OCI-M2 (cell line): ENCODE measurements around the gene TMTC4.
"Not testable (repeated sequence)": the region's sequence is repeated elsewhere in the genome, so short reads cannot be mapped to it uniquely, and the experiment has no call there.

Experiments used
- DNase-seq: peaks from one replicate; lab custom pipeline; 2025; ENCODE audit not compliant: unreplicated experiment; lab: John Stamatoyannopoulos, UW

The TMTC4 gene

DNA sequence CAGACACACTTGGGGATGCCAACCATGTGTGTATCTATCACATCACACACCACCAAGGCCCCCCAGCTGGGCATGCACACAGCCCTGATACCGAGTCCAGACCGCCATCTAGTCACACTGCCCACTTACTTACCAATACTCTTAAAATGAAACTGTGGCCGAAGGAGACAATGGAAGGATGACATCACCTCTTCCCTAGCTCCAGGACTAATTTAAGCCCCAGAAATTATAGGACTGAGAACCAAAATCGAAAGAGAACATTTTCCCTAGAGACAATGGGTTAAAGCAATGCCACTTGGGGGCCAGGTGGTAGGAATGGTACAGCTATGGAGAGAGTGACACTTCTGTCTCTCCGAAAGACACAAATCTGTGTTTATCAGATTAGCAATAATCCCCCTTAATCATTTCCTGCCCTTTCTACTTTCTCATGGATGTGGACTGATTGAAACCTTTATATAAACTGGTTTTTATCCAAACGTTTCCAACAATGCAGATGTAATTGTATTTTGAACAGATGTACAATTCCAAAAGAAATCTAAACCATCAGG is 85.3 kb downstream of the TMTC4 start:
- no peak for DNase-seq

DNA sequence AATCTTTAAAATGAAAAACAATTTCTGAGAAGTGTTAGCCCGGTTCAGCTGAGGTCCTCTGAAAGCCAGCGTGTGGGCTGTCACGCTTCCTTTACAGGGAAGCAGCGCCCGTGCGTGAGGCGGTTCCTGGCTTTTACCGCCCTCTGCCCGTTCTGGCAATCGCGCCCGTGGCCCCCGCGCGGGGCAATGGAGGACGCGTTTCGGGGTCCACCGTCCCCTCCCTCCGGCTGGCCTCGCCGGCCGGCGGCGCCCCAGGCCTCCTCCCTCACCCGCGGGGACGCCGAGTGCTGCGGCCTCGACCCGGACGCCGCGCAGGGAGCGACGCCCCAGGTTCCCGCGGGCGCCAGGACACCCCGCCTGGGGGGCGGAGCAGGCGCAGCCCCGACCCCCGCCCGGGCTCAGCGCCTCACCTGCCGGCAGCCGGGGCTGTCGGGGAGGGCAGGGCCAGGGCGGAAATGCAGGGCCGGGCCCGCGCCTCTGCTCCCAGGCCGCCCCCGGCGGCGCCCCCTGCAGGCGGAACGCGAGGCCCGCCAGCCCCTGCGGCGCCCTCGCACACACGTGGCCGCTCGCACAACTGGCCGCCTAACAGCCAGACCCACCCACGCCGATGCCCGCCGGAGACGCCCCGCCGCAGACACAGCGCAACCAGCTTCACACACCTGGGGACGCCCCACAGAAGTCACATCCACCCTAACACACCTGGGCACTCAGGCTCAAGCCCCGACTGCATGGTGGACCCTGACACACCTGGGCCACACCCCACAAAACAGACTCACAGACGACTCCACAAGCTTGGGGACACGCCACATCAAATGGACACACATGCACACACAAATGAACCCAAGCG is 86.0 kb downstream of the TMTC4 start, which contains the start of gene GGACT:
GGACT (minus strand) TSS at position 459 of the 847 bp plus-strand sequence. CDS start 56,198 bp downstream, outside the sequence.
- DNase-seq = no peak

DNA sequence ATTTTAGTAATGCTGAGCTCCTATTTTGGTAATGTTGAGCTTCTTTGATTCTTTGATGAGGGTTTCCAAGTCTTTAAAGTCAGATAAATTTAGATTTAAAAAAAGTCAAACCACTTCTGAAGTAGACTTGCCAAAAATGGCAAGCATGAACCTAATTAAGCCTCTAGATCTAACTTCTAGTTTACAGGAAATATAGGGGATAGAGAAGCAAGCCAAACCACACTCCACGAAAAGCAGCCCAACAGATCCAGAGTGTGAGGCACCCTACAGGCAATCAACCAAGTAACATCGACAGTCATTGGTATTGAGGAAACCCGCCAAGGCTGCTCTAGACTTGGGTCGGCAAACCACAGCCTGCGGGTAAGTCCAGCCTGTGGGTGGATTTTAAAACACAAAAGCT is 89.7 kb downstream of the TMTC4 start:
- no peak for DNase-seq

DNA sequence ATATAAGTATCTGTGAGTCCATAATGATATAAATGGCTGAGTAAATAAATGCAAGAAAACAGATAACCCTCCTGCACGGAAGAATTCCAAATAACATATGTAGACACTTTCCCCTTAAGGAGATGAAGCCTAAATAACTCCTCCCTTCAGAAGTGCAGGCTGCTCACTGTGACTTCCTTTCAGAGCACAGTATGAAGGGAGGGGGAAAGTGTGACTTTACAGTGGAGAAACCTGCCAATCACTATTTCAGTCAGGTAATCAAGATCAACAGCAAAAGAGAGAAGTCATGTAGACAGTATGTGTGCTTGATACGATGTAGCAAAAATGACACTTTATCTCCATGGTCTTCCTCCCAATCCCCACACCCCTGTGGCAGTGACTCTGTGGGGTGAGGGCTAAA is 93.1 kb downstream of the TMTC4 start:
- DNase-seq = no peak

DNA sequence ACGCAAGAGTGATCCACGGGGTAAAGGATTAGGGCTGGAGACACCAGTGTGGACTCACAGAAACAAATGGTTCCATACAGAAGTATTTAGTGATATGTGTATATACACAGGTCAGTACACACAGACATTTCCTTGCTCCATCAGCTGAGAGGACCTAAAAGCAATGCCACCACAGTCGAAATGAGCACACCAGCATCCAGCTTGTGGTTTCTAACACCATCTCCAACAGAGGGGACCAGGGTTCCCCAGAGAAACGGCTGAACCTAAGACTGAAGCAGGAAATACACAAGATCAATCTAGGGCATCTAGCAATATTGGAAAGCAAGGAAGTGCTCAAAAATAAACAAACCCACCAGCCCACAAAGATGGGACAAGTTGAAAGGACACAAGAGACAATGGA is 93.6 kb downstream of the TMTC4 start:
- DNase-seq = no peak

DNA sequence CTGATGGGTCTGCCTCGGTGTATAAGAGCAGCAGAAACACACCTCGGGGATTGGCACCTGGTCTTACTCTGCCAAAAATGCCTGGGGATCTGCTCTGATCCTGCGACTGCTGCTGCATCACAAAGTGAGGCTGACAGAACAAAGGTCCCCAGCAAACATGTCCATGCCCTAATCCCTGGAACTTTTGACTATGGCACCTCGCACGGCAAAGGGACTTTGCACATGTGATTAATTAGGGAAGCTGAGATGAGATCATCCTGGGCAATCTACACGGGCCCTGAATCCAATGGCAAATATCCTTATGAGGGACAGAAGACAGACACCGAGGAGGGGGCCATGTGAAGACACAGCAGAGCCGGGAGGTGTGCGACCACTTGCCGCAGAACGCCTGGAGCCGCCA is 94.5 kb downstream of the TMTC4 start:
- DNase-seq = no peak

DNA sequence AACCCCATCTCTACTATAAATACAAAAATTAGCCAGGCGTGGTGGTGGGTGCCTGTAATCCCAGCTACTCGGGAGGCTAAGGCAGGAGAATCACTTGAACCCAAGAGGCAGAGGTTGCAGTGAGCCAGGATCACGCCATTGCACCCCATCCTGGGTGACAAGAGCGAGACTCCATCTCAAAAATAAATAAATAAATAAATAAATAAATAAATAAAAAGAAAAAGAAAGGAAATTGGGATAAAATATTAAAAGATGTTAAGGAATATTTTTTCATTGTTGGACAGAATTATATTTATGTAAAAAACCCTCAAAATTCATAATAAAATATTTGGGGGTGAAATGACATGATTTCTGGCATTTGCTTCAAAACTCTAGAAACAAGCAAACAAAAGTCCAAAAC is 97.4 kb downstream of the TMTC4 start:
- DNase-seq = not testable (repeated sequence)

DNA sequence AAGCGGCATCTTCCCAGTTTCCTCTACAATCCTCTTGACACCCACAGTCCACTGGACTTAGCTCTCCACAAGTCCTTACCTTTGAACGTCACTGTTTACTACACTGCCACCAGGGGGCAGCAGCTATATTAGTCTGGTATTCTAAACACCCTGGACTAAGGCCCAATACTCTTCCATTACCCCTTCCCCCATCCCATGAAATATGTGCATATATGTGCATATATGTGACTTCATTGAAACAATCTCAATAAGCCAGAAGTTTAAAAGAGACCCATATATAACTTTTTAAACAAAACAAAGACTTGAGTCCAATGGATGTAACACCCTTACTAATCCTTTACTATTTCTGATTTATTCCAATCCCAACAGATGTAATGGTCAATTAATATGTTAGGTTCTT is 101.5 kb downstream of the TMTC4 start:
- DNase-seq = peak; percentile 22

DNA sequence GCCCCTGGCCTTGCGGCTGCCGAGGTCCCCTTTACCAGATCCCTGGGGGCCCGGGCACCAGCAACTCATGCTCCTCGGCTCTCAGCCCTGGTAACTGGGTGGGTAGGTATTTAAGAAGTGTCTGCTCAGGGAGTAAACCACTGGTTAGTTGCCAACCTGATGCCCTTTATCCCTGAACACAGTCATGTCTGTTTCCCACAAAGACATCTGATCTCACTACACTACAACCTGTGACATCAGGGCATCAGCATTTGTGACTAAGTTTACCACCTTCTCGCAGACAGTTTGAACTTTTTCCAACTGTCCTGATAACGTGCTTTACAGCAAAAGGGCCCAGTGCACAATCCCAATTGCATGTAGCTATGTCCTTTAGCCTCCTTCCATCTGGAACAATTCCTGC is 108.1 kb downstream of the TMTC4 start:
- no peak for DNase-seq

DNA sequence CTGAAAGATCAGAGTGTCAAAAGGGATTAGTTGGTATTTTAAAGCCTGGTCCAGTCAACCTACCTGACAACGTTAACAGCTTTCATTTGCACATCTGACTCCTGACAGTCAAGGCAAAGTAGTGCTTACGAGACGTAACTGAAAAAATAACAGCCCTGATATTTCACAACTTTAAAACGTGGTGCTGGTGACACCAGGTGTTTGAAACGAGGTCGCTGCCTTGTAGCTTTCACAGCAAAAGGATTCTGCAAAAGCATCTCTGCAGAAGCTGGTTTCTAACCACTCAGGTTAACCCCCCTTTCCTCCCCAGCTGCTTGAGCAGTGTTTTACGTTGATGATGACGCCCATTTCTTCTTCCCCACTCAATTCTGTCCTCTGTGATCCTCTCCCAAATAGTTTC is 109.3 kb downstream of the TMTC4 start:
- no peak for DNase-seq

DNA sequence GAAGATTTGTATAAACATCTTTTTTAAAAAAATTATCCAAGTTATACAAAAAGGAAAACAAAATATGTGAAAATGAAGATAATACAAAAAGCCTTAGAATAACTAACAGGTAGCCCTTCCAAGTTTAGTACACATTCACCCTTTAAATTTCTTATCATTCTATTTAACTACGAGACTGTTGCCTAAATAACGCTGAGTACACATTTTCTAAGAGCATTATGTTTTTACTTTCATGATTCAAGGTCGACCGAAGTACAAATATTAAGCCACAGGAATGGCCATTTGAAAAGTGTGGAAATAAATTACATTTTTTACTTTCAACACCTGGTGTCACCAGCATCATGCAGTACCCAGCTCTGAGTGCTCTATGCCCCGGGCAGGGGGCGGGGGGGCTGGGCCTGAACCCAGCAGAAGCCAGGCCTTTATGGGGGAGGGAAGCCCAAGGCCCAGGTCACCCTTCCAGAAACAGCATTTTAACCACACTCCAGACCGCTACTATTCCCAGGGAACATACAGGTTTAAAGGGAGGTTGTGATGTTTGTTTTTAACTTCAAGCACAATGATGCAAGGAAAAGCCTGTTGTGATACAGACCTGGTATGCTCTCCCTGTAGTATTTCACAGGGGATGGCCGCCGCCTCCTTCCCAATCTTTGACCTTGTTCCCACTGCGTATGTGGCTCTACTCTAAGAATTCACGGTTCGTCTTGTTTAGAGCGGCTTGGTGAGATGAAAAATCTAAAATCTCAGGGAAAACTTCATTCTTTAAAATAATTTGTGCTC is 110.0 kb downstream of the TMTC4 start:
- DNase-seq = no peak

DNA sequence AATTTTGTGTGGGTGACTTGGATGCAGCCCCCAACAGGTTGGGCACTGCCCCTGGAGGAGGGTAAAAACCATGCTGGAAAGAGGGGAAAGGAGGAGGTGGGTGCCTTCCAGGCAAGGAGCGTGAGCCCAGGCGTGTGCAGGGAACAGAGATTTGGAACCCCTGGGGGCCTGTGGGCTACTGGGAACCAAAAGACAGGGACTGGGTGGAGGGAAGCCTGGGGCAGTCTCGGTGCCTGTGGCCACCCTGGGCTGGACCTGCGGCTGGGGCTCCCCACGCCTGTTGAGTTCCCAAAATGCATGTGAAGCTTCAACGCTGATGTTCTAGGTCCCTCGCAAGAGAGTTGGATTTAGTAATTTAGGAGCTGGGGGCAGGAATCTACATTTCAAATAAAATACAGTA is 110.8 kb downstream of the TMTC4 start:
- DNase-seq = no peak

DNA sequence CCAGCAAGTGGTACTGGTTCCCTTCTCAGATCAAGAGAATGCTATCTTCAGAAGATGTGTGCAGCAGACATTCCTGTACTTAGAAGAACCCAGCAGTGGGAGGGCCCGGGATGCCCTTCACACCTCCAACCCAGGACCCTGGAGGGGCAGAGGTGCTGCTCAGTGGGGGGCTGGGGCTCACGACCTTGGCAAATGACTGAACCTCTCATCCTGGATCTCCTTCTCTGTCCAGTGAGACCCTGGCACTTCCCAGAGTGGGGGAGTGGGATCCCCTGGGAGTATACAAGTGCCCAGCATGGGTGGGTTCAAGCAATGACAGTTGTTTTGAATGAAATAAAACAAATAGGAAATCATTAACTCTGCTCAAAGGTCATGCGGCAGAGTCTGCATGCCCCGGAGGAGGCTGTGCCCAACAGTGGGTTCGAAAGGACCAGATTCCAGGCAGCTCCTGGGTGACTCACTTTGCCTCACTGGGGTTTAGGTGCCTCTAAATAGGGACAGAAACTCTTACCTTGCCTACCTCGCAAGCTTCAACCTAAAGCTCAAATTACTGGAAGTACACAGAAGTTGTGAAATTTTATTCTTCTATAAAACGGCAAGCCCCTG is 112.9 kb downstream of the TMTC4 start:
- no peak for DNase-seq

DNA sequence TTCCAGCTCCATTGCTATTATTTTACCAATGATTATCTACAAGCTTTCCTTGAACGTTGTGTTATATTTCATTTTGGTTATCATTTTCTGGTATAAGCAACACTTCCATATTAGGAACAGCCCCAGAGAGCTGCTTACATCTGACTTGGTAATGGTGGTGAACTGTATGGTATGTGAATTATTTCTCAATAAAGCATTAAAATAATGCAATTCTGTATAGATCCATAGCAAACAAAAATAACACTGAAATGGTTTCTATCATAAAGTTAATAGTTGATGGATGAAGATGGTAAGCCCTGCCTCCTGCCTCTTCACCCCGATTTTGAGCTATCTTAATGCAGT is 113.5 kb downstream of the TMTC4 start:
- DNase-seq = no peak

DNA sequence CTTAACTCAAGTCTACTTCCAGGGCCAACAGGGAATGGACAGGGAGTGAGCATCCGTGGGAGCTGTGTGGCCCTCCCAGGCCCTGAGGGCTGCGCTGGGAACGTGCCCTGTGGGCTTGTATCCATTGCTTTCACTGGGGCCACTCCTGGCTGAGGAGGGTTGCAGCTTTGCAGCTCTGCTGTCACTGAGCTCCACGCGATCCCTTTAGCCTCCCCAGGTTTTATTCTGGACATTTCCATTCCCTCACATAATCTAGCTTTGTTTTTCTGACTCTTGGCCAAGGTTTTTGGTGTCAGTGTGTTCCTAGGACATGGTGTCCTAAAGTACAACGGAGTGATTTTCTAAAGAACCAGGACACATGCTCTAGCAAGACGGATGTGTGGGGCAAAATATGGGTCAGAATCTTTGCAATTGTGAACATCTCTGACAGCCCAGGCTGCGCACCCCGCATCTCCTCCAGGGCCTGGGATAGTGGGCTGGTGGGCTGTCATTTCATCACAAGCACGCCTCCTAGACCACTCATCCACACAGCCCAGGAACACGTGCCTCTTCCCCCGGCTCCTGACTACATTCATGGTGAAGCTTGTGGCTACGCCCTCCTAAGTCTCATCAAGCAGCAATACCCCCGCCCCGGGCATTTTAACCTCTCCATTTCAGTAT is 114.0 kb downstream of the TMTC4 start:
- no peak for DNase-seq

DNA sequence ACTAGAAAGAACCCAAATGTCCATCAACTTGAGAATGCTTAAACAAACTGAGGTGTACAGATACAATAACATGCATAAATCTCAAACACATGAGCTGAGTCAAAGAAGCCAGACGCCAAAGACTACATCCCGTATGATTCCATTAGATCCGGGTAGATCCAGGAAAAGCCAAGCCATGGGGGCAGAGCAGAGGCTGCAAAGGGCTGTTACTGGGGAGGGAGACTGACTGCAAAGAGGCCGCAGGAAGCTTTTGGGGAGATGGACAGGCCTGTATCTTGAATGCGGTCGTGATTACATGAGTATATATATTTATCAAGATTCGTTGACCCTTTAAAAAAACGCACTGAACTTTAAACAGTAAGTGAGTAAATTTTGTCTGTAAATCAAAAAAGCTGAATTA is 114.7 kb downstream of the TMTC4 start:
- DNase-seq = no peak
